NCI-H2196 treated with DMSO at 0.1 percent for 48 hours (cell line): ENCODE measurements around the gene ASB15.
"Not testable (repeated sequence)": the region's sequence is repeated elsewhere in the genome, so short reads cannot be mapped to it uniquely, and the experiment has no call there.

ENCODE experiments used
- DNase-seq: peaks from one replicate; lab custom pipeline; 2025; ENCODE audit not compliant: unreplicated experiment; lab: John Stamatoyannopoulos, UW

ASB15 gene

DNA sequence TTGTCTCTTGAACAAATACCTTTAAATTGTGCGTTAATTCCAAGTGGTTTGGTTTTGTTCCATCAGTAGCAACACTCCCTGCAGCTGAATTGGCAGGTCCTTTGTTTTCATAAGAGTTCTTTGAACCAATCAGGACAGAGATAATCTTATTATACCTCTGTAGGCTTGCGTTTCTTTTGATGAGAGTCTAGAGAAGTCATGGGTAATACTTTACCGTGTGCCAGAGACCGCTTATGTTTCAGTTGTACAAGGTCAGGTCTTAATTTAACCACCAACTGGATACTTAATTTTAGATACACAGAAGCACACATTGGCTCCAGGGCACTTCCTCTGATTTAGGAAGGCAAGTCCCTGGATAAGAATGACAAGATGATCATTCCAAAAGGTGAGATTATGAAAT, at the start of gene ASB15:
TSS of gene ASB15 (plus strand) at position 292 of the 400 bp plus-strand sequence. CDS start 12,682 bp downstream, outside the sequence.
- no peak for DNase-seq

DNA sequence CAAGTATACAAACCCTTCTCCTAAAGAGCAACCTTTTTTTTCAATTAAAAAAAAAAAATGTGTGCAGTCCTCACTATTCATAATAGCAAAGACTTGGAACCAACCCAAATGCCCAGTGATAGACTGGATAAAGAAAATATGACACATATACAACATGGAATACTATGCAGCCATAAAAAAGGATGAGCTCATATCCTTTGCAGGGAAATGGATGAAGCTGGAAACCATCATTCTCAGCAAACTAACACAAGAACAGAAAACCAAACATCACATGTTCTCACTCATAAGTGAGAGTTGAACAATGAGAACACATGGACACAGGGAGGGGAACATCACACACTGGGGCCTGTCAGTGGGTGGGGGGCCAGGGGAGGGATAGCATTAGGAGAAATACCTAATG, 49.5 kb upstream of the ASB15 start:
- DNase-seq = not testable (repeated sequence)

DNA sequence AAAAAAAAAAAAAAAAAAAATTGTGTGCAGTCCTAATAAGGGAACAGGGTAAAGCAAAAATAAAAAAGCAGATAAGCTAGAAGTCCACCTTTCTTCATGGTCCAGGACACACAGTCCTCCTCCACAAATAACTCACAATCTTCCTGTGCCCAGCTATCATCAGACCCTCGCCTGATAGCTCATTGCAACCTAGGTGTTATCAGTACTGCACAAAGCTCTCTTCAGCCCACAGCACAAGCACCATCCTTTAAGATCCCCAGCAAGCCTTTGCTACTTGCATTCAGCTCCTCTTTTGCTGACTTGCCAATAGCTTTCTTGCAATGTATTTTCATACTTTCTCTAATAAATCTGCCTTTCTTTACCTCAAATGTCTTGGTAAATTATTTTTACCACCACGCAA, 49.0 kb upstream of the ASB15 start:
- DNase-seq = no peak

DNA sequence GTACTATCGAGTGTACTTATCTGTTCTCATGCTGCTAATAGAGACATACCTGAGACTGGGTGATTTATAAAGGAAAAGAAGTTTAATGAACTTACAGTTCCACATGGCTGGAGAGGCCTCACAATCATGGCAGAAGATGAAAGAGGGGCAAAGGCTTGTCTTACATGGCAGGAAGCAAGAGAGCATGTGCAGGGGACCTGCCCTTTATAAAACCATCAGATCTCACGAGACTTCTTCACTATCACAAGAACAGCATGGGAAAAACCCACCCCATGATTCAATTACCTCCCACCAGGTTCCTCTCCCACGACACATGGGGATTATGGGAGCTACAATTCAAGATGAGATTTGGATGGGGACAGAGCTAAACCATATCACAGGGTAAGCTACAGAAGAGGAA, 48.5 kb upstream of the ASB15 start:
- DNase-seq = no peak

DNA sequence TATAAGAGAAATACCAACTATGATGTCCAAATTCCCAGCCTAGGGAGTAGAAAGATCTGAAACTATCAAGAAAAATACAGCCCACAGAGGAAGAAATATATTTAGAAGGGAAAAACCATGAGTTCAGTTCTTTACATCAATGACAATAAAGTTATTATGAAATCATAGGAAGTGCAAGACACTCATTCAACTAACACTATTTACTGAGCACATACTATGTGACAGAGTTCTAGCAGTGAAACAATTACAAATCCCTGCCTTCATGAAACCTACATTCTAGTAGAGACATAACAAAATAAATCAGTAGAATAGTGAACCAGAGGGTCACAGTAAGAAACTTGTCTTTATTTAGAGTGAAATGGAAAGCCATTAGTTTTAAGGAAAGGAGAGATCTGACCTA, 46.1 kb upstream of the ASB15 start:
- no peak for DNase-seq

DNA sequence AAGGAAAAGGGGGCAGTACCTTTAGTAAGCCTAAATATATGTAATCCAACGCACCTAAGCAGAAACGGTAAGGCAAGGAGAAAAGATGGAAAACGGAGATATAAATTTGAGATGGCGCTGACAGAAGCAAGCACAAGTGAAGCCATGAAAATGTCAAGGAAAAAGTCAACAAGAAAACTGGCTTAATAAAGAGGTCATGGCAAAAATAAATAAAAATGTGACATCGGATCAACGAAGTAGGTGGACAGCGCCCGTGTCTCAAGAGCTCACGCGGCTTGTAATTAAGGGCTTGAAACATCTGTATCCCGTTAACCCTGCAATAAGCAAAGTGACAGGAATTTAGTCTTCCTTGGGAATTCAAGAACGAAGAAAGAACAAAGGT, 44.6 kb upstream of the ASB15 start:
- no peak for DNase-seq

DNA sequence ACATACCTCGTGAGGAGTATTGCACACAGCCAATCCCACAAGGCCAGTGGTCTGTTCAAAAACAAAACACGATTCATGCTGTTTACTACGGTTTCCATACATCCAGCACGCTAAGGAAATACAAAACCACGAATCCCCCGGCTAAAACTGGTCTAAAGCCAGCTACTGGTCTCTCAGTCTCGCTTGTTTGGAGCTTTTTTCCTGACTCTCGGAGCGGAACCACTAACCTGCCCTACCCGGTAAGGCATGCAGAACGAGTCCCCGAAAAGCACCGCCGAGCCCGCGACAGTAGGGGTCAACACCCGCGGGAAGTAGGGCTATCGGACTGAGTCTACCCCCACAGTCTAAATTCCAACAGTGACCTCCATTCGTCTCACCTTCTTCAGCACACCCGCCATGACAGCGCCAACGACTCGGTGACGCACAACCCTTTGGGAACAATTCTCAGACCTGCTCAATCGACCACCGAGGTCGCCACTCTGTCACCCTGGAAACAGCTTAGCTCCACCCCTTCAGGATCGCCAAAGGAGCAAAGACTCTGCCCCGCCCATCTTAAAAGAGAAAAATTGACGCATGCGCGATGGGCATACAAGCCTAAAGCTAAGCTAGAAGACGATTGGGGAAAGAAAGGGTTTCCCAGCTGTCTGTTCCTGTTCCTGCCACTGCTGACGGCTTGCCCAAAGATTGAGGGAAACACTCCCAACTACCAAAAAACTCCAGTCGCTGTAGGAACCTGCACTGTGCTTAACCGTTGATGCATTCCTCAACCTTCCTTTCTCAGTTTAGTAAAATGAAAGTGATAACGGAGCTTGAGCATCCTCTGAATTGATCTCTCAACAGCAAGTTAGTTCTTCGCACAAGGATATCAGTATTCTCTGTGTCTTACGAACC, 44.0 kb upstream of the ASB15 start, which contains the start of gene NDUFA5:
TSS of gene NDUFA5 (minus strand) at position 421 of the 891 bp plus-strand sequence. CDS start at position 398, 23 bp downstream.
- peak; percentile 98 for DNase-seq

DNA sequence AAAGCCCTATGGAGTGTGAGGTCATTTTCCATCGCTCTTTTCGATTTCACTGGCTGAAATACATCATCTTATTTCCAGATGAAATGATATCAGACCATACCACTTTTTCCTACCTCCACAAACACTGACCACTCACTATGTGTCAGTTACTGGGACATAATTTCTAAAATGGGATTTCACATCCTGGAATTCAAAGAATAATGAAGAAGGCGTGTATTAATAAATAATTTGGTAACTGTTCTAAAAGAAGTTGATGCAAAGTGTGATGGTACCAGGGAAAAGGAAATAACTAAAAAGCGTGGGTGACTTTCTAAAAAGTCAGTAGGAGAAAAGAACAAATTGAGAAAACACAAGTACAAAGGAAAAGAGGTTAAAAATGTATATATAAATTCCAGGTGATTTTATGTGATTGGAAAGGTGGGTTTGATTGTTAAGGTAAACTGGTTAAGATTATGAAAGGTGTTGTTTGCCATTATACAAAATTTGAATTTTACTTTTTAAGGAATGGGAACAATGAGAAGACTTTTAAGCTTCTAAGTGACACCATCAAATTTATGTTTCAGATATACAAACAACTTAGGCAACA, 43.2 kb upstream of the ASB15 start:
- DNase-seq = no peak

DNA sequence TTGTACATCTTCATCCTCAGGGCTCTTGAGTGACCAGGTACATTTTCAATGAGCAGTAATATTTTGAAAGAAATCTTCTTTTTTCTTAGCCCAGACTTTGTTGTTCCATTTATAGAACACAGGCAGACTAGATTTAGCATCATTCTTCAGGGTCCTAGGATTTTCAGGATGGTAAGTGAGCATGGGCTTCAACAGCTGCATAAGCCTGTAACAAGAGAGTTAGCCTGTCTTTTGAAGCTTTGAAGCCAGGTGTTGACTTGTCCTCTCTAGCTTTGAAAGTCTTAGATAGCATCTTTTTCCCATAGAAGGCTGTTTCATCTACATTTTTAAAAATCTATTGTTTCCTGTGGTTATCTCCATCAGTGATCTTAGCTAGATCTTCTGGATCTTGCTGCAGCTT, 39.5 kb upstream of the ASB15 start:
- no peak for DNase-seq

DNA sequence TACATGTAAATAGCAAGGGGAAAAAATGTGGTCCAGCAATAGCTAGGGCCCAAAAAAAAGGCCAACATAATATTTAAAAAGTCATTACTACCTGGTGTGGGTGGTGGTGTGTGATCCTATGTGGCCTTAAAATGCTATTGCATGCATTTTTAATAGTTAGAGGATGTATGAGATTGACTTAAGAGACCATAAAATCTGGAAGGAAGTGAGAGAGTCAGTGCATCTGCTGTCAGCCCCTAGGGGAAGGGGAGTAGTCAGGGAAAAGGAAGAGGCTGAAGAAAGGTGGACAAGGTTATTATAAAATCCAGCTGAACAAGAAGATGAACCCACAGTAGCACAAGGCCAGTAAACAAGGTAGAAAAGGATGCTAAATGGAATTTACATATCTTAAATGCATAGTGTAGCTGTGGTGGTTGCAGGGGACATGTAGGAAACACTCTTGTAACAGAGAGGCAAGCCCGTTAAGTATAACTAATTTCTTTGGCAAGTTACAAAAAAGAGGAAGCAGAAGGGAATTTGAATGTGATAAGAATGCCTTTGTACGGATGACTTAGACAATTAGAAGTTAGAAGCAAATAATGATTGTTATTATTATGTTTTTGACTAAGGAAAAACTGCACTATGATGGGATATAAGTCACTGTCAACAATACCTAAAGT, 32.1 kb upstream of the ASB15 start:
- no peak for DNase-seq

DNA sequence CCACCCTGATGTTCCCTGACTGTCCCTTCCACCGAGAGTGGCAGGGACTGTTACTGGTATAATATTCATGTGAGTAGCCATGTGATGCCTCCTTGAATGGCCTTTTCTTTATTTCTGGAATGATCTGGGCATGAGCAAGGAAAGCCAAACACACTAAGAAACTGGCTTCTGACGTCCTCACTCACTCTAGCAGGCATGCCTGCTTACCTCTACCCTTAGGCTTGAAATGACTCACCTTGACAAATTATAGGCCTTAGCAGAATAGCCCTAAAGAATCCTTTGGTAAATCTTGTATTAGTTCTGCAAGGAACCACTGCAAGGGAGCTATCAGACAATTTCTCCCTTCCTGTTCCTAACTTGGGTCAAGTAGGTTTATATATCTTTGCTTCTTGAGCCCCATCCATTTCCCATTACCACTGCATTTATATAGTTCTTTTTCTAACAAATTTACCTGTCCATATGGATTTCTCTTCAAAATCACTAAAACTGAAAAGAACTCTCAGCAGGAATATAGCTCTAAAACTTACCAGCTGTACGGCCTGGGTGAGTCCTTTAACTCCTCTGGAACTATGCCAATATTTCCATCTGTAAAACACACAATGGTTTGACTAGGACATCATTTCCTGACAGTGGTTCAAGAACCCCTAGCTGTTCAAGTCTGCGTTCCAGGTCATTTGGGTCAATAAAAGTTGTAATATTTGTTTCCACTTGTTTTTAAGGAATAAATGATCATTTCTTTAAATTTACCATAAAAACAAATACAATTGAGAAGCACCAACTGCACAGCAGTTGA, 31.0 kb upstream of the ASB15 start:
- DNase-seq = no peak

DNA sequence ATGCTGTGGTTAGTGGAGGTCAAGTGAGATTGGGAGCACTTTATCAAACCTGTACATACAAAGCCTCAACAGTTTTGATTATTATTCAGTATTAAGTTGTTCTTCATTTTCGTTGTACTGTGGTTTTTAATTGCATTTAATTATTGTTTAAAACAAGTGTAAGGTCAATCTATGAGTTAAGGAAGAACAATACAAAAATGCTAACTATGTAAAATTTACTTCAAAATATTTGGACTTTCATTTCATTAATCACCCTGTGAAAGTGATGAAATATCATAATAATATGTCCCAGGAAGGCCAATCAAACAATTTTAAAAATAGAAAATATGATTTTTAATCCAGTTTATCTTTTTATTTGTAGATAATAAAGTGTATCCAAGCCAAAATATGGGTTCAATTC, 30.4 kb upstream of the ASB15 start:
- no peak for DNase-seq

DNA sequence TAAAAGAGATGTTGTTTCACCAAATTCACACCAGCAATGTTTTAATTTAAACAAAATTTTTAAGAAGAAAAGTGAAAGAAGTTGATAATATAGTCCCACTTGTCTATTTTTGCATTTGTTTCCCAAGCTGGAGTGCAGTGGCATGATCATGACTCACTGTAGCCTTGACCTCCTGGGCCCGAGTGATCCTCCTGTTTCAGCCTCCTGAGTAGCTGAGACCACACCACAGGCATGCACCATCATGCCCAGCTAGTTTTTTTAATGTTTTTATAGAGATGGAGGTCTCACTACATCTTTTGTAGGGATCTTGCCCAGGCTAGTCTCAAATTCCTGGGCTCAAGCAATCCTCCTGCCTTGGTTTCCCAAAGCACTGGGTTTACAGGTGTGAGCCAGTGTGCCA, 29.9 kb upstream of the ASB15 start:
- DNase-seq = no peak

DNA sequence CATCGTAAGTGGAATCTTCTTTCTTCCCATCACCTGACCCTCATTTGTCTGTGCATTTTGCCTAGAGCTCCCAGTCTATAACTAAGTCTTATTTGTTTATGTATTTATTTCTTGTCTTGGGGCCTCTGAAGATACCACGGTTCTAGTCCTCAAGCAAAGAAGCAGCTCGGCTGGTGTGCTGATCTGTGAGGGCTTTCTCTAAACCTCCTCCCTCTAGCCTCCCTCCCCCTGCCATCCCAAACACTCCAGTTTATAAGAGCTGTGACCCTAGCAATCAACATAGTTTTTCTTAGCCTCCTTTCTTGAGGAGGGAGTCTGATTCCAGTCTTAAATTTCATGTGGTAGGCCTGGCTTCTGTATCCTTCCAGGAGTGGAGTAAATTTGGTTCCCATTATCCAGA, 28.3 kb upstream of the ASB15 start:
- no peak for DNase-seq

DNA sequence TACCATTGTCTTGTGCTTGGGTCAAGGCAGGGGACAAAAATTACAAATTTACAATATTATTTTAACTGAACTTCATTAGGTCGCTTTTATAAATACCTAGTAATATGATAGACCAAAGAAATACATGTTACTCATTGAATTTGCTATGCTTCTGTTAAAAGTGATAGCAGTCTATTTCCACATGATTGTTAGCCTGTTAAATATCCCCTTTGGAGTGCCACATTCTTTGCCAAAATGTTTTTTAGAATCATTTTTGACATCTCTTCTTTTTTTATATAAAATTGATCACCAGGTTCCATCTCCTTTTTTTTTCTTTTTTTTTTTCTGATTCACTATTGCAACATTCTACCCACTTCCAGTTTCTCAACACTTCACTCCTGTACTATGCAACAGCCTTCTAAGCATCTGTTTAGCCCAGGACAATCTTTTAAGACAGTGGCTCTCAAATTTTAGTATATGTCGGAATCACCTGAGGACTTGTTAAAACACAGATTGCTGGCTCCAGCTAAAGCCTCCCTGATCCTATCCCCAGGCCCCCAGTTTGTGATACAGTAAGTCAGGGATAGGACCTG, 27.6 kb upstream of the ASB15 start:
- DNase-seq = no peak

DNA sequence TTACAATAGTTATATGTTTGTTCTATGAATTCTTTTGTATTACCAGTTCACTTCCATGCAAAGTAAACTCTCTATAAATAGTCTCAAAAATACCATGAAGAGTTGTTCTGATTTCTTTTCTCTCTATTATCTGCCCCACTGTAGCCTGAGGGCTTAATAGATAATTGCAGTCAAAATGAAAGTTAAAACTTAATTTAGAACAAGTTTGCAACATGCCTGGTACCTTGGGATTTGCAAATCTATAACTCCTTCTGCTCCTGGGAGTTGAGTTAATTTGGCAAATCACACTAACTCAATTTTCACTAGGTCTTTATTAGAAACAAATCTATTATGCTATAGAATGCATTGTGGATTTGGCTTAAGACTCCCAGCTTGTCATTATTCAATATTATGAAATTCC, 22.2 kb upstream of the ASB15 start:
- DNase-seq = no peak

DNA sequence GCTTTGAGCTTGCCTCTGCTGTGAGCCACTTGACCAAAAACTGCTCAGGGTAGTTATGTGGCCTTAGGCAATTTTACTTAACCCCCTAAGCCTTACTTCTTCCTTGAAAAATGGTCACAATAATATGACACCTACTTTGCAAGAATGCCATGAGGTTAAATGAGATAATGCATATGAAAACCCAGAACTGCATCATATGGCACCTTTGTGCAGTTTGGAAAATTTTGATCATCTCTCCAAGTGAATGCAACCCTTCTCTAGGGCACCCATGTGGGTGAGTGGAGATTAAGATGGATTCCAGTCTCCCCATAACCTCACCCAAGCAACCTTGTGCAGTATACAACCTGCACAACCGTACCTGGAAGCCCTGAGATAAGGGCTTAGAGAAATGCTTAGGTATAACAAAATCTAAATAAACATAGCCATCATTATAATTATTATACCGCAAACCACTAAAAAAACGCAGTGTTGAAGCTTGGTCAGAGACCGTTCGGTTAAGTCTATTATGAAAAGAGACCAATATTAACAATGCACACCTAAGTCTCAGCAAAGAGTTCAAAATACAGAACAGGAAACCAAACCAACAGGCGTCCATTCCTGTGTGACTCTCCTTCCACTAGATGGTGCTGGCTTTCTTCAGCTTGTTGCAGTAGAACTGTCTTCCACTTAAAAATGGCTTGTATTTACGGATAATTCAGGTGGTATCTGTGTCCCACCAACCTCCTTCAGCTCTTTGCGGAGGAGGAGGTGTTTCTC, 21.0 kb upstream of the ASB15 start:
- peak; percentile 3 for DNase-seq

DNA sequence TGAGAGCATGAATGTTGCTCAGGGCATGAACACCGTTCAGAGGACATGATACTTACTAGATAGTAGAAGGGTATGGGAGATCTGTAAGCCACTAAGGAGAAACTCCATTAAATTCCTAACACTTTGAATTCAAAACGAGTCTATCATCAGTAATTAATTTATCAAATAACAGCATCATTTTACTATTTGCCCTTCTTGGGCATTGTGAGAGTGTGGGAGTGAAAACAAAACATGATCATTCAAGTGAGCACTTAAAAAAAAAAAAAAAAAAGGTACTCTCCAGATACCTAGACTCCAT, 20.5 kb upstream of the ASB15 start:
- no peak for DNase-seq

DNA sequence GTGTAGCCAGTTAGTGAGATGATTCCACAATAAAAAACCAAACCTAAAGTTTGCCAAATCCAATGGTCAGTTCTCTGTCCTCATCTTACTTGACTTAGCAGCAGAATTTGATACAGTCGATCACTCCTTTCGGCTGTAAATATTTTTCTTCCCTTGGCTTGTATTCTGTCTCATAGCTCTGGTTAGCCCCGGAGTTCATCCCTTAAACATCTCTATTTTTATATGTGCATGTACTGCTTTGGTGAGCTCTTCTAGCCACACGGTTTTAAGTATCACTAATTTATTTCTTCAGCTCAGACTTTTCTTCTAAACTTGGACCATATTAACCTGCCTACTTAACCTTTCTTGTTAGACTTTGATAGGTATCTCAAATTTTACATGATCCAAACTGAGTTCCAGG, 17.8 kb upstream of the ASB15 start:
- DNase-seq = no peak

DNA sequence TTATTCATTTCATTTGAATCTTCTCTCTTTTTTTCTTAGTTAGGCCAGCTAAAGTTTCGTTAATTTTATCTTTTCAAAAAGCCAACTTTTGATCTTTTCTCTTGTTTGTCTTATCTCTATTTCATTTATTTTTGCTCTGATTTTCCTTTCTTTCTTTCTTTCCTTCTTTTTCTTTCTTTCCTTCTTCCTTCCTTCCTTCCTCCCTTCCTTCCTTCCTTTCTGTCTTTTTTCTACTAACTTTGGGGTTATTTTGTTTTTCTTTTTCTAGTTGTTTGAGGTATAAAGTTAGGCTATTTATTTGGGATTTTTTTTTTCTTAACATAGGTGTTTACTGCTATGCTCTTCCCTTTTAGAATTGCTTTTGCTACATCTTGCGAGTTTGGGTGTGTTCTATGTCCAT, 13.2 kb upstream of the ASB15 start:
- DNase-seq = no peak
